Amniotic epithelial cell (primary cell): Measurements from ENCODE around the gene BBX.
"Not testable (repeated sequence)": the region's sequence is repeated elsewhere in the genome, so short reads cannot be mapped to it uniquely, and the experiment has no call there.

Experiments used
- DNase-seq: peaks from one replicate; pipeline ENCODE4 v3.0.0-alpha.2; 2010; ENCODE audit warnings: low read depth

BBX gene

DNA sequence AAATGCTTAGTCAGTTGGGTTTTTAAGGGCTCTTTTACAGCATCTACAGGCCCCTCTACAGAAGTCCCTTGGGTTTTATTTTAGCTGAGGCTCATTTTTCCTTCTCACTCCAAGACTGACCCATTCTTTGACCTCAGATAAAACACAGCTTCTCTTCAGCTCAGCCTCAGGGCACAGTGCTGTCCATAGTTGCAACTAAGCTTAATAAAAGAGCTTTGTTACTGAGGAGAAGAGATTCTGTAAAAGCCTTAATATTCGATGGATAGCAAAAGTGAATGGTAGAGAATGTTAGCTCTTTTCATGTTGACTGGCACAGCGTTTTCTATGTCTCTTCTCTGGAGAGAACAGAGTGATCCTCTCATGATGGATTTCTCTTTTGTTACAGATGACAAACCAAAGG is 277.9 kb downstream of the BBX start:
- no peak for DNase-seq

DNA sequence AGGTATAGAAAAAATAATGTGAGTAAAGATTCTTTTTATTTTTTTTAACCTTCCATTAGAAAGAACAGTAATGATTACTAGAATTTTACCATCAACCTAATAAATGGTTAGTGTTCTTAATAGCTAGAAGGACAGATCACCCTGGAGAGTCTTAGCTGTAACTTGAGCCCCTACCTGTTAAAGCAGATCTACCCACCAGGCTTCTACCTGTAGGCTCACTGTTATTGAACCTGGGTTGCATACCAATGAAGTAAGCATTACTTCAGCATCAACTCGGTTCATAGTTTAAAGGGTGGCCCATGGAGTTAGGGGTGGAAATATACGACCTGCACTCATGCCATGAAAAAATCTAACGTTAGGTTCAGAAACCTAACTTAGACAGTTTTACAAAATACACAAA is 280.4 kb downstream of the BBX start:
- no peak for DNase-seq

DNA sequence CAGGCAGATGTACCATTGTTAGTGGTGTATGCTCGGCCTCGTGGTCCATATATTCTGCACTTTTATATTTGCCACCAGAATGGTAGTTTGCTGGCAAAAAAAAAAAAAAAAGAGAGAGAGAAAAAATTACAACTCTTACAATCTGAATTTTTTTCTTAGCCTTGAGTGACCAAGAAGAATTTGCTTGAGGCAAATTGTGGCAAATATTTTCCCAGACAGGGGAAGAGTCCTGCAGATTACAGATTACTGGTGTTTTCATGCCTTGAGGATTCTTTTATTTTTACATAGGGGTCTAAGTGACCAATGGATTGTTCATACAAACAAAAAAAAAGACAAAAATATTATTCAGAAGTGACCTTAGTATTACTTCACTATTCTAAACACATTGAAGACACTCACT is 283.3 kb downstream of the BBX start:
- no peak for DNase-seq

GRCh38 chr3:107806536-107806935 is 283.8 kb downstream of the BBX start:
- no peak for DNase-seq

- DNase-seq: no peak
Observed at GRCh38 chr3:107810171-107811071, 287.7 kb downstream of the BBX start.

- DNase-seq: peak; percentile 14
Observed at GRCh38 chr3:107813026-107813425, 290.3 kb downstream of the BBX start.

DNA sequence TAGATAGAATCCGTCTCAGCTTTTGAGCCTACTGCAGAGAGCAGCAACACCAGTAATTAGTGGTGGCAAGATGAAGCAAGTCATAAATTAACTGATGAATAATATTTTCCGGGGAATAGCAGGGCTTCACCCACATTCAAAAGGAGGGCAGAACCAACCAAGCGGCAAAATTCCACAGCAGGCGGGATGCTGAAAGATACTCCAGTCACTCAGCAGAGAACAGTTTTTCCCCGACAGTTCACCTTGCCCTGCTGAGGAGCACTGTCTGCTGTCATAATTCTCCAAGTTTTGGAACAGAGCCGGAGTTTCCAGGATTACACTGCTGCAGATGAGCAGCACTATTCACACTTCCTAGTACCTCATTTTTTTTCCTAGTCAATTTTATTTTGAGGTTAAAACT is 293.3 kb downstream of the BBX start:
- DNase-seq: no peak

GRCh38 chr3:107817076-107817475 is 294.3 kb downstream of the BBX start:
- peak; percentile 14 for DNase-seq

DNA sequence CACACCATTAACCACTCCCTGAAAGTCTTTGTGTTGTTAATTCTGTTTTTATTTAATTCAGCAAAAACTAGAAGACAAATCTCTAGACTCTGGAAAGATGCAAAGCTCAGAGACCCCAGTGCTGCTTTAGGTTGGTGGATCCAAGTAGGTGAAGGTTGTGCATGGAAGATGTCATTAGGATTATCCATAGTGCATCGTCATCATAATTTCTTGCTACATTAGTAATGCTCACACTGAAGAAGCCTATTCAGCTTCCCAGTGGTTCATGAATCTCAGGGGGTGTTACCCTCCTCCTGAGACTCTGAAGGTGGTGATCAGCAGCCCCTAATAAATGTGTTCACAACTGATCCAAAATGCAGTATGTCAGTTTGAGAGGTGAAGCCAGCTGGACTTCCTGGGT is 295.3 kb downstream of the BBX start:
- no peak for DNase-seq

DNA sequence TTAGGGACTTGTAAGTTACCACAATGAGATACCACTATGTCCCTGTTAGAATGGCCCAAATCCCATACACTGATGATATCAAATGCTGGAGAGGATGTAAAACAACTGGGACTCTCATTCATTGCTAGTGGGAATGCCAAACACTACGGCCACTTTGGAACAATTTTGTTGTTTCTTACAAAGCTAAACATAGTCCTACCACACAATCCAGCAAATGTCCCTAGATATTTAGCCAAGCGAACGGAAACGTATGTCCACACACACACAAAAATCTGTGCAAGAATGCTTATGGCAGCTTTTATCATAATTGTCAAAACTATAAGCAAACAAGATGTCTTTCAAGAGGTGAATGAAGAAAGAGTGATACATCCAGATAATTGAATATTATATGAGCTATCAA is 296.9 kb downstream of the BBX start:
- DNase-seq: no peak

DNA sequence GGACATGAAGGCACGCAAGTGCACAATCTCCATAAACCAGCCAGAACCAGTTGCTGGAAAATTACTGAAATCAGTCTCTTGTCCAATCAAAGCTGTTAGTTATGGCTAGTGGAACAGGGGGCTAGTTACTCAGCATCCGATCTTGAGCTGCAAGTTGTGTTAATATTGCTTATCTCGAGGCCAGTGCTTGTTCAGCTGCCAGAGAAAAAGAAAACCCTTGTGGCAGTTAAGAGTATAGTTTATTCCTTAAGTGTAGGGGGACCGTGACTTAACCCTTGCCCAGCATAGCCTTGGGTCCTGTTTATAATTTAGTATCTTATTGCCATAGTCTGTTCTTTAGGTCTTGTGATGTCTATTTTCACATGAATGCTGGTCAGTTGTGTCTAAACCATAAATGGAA is 299.5 kb downstream of the BBX start:
- no peak for DNase-seq

DNA sequence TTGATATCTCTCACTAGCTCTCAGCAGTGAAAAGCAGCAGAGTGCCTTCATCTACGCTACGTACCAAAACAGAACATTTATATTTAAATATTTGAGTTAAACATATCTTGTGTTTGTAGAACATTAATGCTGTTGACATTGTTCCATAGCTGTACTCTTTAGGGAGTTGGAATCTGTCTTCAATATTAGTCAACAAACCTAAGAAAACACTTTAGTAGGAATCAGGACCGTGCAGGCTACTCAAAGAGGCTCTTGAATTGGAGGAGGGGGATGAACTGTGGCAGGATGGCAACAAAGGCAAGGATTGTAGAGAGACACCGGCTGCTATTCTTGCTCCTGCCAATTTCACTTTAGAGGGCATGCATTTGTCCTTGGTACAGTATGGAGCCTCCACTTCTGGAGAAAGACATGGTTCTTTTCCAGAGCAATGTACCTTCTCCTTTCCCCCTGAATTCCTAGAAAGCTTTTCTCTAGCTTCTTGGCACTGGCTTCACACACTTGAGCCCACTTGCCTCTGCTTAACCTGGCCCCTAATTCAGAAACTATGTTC is 302.1 kb downstream of the BBX start:
- no peak for DNase-seq

DNA sequence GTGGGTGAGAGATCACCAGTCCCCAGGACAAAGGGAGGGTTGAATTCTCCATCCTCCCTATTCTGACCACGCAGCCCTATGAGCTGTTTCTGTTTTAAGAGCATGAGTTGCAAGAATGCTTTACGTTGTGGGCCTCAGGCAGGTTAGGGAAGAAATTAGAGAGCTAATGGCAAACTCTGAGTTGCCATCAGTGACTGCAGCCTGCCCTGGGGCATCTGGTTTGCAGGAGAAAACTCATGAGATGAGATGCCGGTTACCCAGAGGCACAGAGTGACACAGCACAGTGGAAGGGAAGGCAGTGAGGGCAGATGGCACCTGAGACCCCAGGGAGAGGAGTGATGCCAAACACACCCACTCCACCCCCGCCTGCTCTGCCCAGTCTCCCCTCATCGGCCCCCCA is 302.8 kb downstream of the BBX start:
- no peak for DNase-seq

- no peak for DNase-seq
Observed at GRCh38 chr3:107826727-107827126, 304.0 kb downstream of the BBX start.

- no peak for DNase-seq
Observed at GRCh38 chr3:107829185-107829584, 306.4 kb downstream of the BBX start.

- no peak for DNase-seq
Observed at GRCh38 chr3:107831590-107831989, 308.8 kb downstream of the BBX start.

GRCh38 chr3:107833043-107833442 is 310.3 kb downstream of the BBX start:
- DNase-seq: peak; percentile 21

DNA sequence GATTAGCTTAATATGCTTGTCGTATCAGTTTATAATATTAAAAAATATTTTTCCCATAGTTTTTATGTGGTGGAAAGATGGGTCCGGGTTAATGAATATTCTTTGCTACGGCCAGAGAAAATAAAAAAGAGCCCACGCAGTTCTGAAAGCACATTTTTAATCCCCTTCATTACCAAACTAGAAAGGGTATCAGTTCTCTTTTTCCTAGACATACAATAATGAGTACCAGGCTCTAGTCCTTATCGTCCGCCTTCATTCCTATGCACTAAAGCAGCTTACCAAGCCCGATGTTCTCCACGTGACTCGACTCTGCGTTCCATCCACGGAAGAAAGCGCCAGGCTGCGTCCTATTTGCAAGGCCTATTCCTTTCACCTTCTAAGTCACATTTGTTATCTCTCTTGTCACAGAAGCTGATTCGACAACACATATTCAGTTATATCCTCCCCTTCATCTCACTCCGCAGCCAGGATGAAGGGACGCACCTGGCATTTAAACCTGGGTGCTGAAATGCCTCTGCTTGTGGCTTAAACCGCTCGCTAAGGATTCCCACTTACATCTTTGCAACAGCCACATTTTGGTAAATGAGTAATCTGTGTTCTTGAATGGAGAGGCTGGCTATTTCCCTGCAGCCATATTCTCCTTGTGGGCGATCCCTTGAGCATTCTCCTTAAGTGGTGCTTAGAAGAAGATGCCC is 311.1 kb downstream of the BBX start:
- DNase-seq: no peak

GRCh38 chr3:107835001-107835400 is 312.2 kb downstream of the BBX start:
- not testable (repeated sequence) for DNase-seq

GRCh38 chr3:107837895-107838612 is 315.3 kb downstream of the BBX start:
- DNase-seq: no peak

DNA sequence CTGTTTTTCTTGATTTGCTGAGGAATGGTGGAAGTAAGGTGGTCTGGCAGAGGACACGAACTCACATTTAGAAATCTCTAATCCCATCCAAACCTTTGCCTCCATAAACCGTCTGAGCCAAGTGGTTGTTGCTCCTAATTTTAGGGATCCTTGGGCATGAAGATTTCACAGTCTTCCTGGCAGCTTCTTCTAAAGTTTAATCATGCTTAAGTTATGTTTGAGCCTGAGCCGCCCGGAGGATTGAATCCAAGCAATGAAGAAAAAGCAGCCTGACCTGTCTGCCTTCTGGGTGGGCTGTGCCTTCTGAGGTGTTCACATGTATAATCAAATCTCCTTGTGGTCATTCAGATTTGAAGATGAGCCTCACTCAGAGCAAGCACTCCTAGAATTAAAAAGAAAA is 319.1 kb downstream of the BBX start:
- no peak for DNase-seq

GRCh38 chr3:107842940-107843339 is 320.2 kb downstream of the BBX start:
- no peak for DNase-seq
